BLaER1 treated with 17β-estradiol and CSF1 and Interleukin-3, amounts not matched to agents 10 nM and 100 nM (cell line): ENCODE results near the gene HMCN1.
A peak's percentile ranks its signal among the peaks of the same experiment; 100 is the strongest.

Experiments used
- H3K27ac ChIP-seq, 11 experiments: shearing (Covaris generic); formaldehyde crosslinking; 2 replicates each; pipeline ENCODE4 v1.8.1; 2022
- H3K27me3 ChIP-seq, 11 experiments: shearing (Covaris generic); formaldehyde crosslinking; 2 replicates each; pipeline ENCODE4 v1.8.1; 2022
- H3K36me3 ChIP-seq, 11 experiments: shearing (Covaris generic); formaldehyde crosslinking; 2 replicates each; pipeline ENCODE4 v1.8.1; 2022
- H3K4me1 ChIP-seq, 10 experiments: shearing (Covaris generic); formaldehyde crosslinking; 2 replicates each; pipeline ENCODE4 v1.8.1; 2022
- H3K4me2 ChIP-seq, 11 experiments: shearing (Covaris generic); formaldehyde crosslinking; 2 replicates each; pipeline ENCODE4 v1.8.1; 2022
- H3K4me3 ChIP-seq, 10 experiments: shearing (Covaris generic); formaldehyde crosslinking; 2 replicates each; pipeline ENCODE4 v1.8.1; 2022
- H3K9ac ChIP-seq, 11 experiments: shearing (Covaris generic); formaldehyde crosslinking; 2 replicates each; pipeline ENCODE4 v1.8.1; 2022
- H3K9me3 ChIP-seq, 11 experiments: shearing (Covaris generic); formaldehyde crosslinking; replicated peaks in 1 of 11; 2 replicates each; pipeline ENCODE4 v1.8.1; 2022
- H4K20me1 ChIP-seq, 11 experiments: shearing (Covaris generic); formaldehyde crosslinking; 2 replicates each; pipeline ENCODE4 v1.8.1; 2022
- Cebpa-rat ChIP-seq, 11 experiments: shearing (Covaris generic); IDR thresholded peaks; 2 replicates each; pipeline ENCODE4 v1.8.1; 2022

The HMCN1 gene

GRCh38 chr1:185811073-185811709 is 77.0 kb downstream of the HMCN1 start:
- Histone ChIP-seq H3K4me1 (peaks cover 0 to 6% (median 0%) of the 10 kb centered on the region in 10 experiments; a peak in 1 of 20 replicates), H3K9ac (no peak overlapping the region), H3K9me3 (no peaks in the 10 kb centered on the region), H3K27ac (no peak overlapping the region), H3K4me2 (0 out of 22 replicates have a peak overlapping the region, but pooled peaks of 1 of the 11 experiments have one; percentile 20), H3K36me3 (no peaks in the 10 kb centered on the region), H3K4me3 (no peak overlapping the region), H3K27me3 (no peaks in the 10 kb centered on the region), H4K20me1 (no peaks in the 10 kb centered on the region)
- TF ChIP-seq Cebpa-rat (IDR thresholded peaks at IDR 0.05) = no peak

DNA sequence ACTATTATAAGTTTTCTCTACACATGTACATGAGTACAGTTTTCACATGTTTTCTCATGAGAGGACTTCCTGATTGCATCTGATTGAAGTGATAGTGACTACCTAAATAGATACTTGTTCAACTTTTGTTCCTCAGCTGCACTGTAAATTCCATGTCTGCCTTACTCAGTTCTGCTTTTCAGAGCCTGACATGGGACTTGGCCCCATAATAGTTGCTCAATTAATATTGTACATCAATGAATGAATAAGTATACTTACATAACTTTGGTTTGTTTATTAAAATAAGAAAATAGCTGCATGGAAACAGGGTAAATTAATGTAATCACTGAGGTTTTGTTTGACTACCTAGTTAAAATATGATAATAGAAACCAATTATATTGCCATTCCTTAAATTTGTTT is 78.7 kb downstream of the HMCN1 start:
- peaks cover 0 to 6% (median 0%) of the 10 kb centered on the region in 10 experiments; a peak in 1 of 20 replicates for H3K4me1 ChIP-seq

DNA sequence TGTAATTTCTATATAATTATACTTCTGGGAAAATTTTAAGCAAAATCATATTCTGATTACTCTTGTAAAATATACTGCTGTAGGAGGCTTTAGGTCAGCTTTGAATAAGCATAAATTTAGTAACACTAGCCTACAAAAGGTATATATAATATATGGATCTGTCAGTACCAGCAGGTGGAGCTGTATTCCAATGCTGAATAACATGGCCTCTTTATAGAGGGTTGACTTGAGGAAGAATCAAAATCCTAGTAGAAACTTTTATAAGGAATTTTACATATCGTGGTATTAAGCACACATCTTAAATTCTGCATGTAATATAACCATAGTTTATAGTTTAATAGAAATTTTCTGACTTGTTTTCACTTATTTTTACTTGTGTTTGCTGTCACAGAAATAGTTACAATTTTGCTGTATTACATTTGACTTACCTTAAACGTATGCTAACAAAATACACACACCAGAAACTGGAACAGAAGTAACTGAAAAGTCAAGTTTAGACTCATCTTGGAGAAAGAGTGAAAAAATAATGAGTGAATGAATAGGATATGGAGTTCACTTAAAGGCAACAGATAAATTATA is 79.3 kb downstream of the HMCN1 start:
- Histone ChIP-seq H3K27ac (no peak overlapping the region), H3K4me2 (no peak overlapping the region), H3K4me1 (peaks cover 0 to 6% (median 0%) of the 10 kb centered on the region in 10 experiments; a peak in 1 of 20 replicates), H3K36me3 (no peaks in the 10 kb centered on the region), H3K9ac (no peak overlapping the region), H4K20me1 (no peaks in the 10 kb centered on the region), H3K9me3 (no peaks in the 10 kb centered on the region), H3K4me3 (no peak overlapping the region), H3K27me3 (no peaks in the 10 kb centered on the region)
- no peak for TF ChIP-seq Cebpa-rat (IDR thresholded peaks at IDR 0.05)

More for the DNA sequence above, 78.7 kb downstream of the HMCN1 start:
- no peaks in the 10 kb centered on the region for H3K9me3 ChIP-seq
- no peak overlapping the region for H3K4me2 ChIP-seq
- TF ChIP-seq Cebpa-rat (IDR thresholded peaks at IDR 0.05) = no peak
- H3K9ac ChIP-seq = no peak overlapping the region
- no peaks in the 10 kb centered on the region for H3K36me3 ChIP-seq
- no peaks in the 10 kb centered on the region for H4K20me1 ChIP-seq
- no peak overlapping the region for H3K27ac ChIP-seq
- H3K4me3 ChIP-seq = no peak overlapping the region
- H3K27me3 ChIP-seq = no peaks in the 10 kb centered on the region

GRCh38 chr1:185816460-185816859 is 82.3 kb downstream of the HMCN1 start:
- Histone ChIP-seq H3K4me2 (no peak overlapping the region), H3K27ac (no peak overlapping the region), H3K4me3 (no peak overlapping the region), H3K9me3 (no peaks in the 10 kb centered on the region), H3K27me3 (no peaks in the 10 kb centered on the region), H4K20me1 (no peaks in the 10 kb centered on the region), H3K9ac (no peak overlapping the region), H3K36me3 (no peaks in the 10 kb centered on the region), H3K4me1 (peaks cover 0 to 1% (median 0%) of the 10 kb centered on the region in 10 experiments; a peak in 1 of 20 replicates)
- TF ChIP-seq Cebpa-rat (IDR thresholded peaks at IDR 0.05) = no peak

GRCh38 chr1:185819798-185820197 is 85.6 kb downstream of the HMCN1 start:
- H3K4me3 ChIP-seq = no peak overlapping the region
- no peak for TF ChIP-seq Cebpa-rat (IDR thresholded peaks at IDR 0.05)
- no peaks in the 10 kb centered on the region for H4K20me1 ChIP-seq
- no peak overlapping the region for H3K9ac ChIP-seq
- no peak overlapping the region for H3K4me2 ChIP-seq
- H3K36me3 ChIP-seq = no peaks in the 10 kb centered on the region
- H3K9me3 ChIP-seq = no peaks in the 10 kb centered on the region
- H3K27me3 ChIP-seq = no peaks in the 10 kb centered on the region
- peaks cover 0 to 16% (median 0%) of the 10 kb centered on the region in 10 experiments; a peak in 2 of 20 replicates for H3K4me1 ChIP-seq
- H3K27ac ChIP-seq = no peak overlapping the region

- H3K4me3 ChIP-seq = no peak overlapping the region
- no peaks in the 10 kb centered on the region for H4K20me1 ChIP-seq
- H3K27ac ChIP-seq = no peak overlapping the region
- no peaks in the 10 kb centered on the region for H3K36me3 ChIP-seq
- no peaks in the 10 kb centered on the region for H3K27me3 ChIP-seq
- no peak for TF ChIP-seq Cebpa-rat (IDR thresholded peaks at IDR 0.05)
- no peak overlapping the region for H3K9ac ChIP-seq
- H3K4me2 ChIP-seq = no peak overlapping the region
- peaks cover 0 to 16% (median 0%) of the 10 kb centered on the region in 10 experiments; a peak in 2 of 20 replicates for H3K4me1 ChIP-seq
- H3K9me3 ChIP-seq = 0 out of 22 replicates have a peak, but pooled peaks cover 0 to 4% (median 0%) of the 10 kb centered on the region in 11 experiments
These were observed 87.6 kb downstream of the HMCN1 start for GRCh38 chr1:185821612-185822385.

GRCh38 chr1:185823467-185823866 is 89.3 kb downstream of the HMCN1 start:
- no peak for TF ChIP-seq Cebpa-rat (IDR thresholded peaks at IDR 0.05)
- Histone ChIP-seq H3K9me3 (0 out of 22 replicates have a peak, but pooled peaks cover 0 to 4% (median 0%) of the 10 kb centered on the region in 11 experiments), H3K36me3 (no peaks in the 10 kb centered on the region), H3K4me1 (peaks cover 0 to 16% (median 0%) of the 10 kb centered on the region in 10 experiments; a peak in 2 of 20 replicates), H4K20me1 (no peaks in the 10 kb centered on the region), H3K27ac (peak overlapping the region in 1 of 11 experiments; percentile 10; a peak in 1 of 22 replicates), H3K4me2 (peak overlapping the region in 2 of 11 experiments; percentile 43 to 53; a peak in 2 of 22 replicates), H3K27me3 (no peaks in the 10 kb centered on the region), H3K9ac (no peak overlapping the region), H3K4me3 (no peak overlapping the region)

DNA sequence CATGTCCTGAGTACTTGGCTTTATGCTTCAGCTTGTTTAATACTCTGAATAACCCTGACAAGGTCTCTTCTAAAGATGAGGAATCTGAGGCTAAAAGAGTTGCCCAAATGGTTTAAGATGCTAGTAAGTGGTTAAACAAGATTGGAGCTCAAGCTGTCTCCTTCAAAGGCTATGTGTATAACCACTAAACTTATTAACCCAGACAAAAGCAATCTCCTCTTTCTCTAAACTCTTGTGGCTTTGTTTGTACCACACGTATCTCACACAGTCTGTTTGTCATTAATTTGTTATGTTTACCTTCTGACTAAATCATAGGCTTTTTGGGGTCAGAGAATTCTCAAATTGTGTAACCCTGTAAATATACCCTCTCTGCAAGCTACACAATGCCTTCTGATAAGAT is 89.9 kb downstream of the HMCN1 start:
- Histone ChIP-seq H3K4me2 (peak overlapping the region in 1 of 11 experiments; percentile 1; a peak in 1 of 22 replicates), H3K36me3 (no peaks in the 10 kb centered on the region), H3K4me3 (no peak overlapping the region), H3K27me3 (no peaks in the 10 kb centered on the region), H3K27ac (no peak overlapping the region), H4K20me1 (no peaks in the 10 kb centered on the region), H3K4me1 (peaks cover 0 to 16% (median 0%) of the 10 kb centered on the region in 10 experiments; a peak in 2 of 20 replicates), H3K9me3 (0 out of 22 replicates have a peak, but pooled peaks cover 0 to 4% (median 0%) of the 10 kb centered on the region in 11 experiments), H3K9ac (no peak overlapping the region)
- TF ChIP-seq Cebpa-rat (IDR thresholded peaks at IDR 0.05) = no peak

- no peaks in the 10 kb centered on the region for H3K27me3 ChIP-seq
- no peak overlapping the region for H3K27ac ChIP-seq
- no peak overlapping the region for H3K4me2 ChIP-seq
- H3K9ac ChIP-seq = no peak overlapping the region
- H3K36me3 ChIP-seq = no peaks in the 10 kb centered on the region
- no peak for TF ChIP-seq Cebpa-rat (IDR thresholded peaks at IDR 0.05)
- H3K9me3 ChIP-seq = 0 out of 22 replicates have a peak, but pooled peaks cover 0 to 4% (median 0%) of the 10 kb centered on the region in 11 experiments
- no peaks in the 10 kb centered on the region for H4K20me1 ChIP-seq
- peaks cover 0 to 16% (median 0%) of the 10 kb centered on the region in 10 experiments; a peak in 2 of 20 replicates for H3K4me1 ChIP-seq
- H3K4me3 ChIP-seq = no peak overlapping the region
These were observed 91.4 kb downstream of the HMCN1 start for GRCh38 chr1:185825556-185825955.
